ENCODE measurements around the gene CHRNA10.

GRCh38 chr11:3683039-3683438 lies 11.9 kb upstream of the CHRNA10 start:
- TF ChIP-seq POLR2A (IDR thresholded peaks at IDR 0.05; ENCODE audit: low read length) = no peak
- no peak for TF ChIP-seq GATA1 (IDR thresholded peaks at IDR 0.05; ENCODE audit: low read depth, low read length)

Data from erythroblast (primary cell).